Kasumi-1 (cell line): ENCODE data around the gene NT5C2.

Experiments used
- DNase-seq, 2 experiments: peaks; one replicate each; lab custom pipeline; 2025; lab: John Stamatoyannopoulos, UW

NT5C2 gene

DNA sequence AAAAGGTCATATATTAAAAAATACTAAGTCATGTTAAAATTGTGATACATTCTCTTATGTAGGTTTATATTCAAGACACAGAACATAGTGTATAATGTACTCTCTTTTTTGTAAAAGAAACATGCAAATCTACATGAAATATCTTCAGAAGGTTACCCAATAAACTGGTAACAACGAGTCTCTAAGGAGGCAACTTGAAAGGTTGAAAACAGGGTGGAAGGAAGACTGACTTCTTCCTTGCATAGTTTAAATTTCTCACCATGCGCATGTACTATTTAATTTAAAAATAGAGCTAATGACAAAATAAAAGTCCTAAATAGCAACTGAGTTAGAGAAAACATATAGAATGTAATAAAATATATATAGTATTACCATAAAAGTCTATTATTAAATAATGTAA is 132.5 kb downstream of the NT5C2 start:
- DNase-seq: no peak

DNA sequence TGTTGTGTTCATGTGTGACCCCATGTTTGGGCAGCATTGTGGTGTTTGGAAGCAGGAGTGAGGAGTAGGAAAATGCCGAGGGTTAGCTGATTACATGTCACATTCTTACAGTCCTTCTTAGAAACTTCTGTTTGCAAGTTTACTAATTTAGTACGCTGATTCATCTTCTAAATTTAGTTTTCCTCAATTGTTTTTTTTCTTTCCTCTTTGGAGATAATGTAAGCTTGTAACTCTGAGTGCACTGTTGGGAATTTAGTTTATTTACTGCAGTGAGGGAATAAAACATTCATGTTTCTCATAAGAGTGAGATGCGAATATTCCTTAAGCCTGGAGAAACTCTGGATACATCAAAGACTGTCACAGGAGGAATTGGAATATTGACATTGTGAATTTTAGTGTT is 135.0 kb downstream of the NT5C2 start:
- no peak for DNase-seq

DNA sequence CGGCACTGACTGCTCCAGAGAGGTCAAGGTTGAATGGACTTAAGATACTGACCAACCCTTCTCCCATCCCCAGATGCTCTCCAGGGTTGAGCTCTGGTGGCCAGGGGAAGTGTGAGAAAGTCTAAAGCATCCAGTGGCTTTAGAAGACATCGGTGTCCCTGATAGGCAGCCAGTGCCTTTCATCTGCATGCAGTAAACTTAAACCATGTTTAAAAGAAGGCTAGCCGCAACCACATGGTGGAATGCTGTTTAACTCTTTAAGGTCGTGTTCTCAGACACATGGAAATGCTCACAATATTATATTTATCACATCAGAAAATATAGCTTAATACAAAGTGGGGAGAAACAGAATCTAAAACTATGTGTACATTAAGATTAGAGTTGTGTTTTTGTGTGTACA is 138.0 kb downstream of the NT5C2 start:
- DNase-seq: no peak

DNA sequence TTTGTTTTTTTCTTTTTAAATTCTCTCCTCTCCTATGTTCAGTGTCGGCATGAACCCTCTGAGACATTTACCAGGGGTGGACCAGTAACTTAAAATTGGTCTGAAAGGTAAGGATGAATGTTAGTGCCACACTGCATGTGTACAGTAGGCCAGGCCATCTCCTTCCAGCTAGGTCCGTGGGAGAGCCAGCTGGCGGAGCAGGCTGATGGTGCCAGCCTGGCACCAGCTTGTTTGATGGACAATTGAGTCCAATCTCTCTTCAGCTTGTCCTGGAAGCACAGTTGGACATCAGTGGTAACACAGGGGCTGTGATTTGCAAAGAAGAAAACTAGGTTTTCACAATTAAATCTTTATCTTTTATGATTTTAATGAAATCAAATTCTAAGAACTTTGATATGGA is 138.5 kb downstream of the NT5C2 start:
- no peak for DNase-seq

DNA sequence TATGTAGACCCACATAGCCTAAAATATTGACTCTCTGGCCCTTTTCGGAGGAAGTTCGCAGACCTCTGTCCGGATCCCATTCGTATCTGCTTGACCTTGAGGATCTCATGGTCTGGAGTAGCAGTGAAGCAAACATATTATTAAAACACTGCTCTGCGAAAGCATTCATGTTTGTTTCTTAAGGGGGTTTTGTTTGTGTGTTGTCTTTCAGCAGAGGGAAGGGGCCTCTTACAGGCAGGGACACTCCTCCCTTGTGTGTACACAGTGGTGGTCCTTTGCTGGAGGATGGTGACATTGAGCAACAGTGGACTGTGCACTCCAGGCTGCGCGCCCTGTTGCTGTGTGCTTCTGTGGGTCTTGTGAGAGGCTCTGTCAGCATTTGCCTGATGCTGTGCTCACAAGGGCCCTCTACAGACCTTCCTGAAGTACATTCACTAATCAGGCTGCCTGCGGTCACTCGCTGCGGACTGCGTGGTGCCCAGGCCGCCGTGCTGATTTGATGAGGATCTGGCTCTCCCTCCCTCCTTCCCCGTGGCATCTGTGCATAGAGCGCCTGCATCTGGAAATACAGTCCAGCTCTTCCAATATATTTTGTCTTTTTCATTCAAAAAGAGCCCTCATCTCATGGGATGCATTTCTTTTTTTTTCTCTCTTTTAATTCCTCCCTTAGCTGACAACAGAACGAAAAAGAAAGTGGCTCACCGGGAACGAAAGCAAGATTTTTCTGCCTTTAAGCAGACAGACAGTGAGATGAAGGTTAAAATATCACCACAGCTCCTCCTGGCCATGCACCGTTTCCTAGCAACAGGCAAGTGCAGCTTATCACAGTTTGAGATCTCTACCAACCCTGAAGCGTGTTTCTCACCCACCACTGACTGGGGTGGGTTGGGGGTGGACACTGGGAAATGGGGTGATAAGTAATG is 139.2 kb downstream of the NT5C2 start:
- peak; percentile 20 to 54 for DNase-seq

DNA sequence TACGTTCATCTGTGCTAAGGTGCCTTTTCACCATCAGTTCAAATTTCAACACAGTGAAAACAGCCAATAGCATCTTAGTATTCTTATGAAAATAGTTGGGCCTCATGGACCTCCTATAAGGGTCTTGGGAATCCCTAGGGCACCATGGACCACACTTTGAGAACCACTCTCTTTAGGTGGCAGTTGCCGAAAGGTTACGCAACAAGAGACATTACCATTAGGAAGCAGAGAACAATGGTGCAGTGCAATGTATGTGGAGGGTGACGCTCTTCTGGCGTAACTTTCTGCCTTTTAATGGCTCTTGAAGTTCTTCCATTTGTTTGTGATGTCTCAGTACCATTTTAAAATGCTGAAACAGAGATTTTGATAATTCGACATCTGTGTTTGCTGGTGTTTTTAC is 143.8 kb downstream of the NT5C2 start:
- DNase-seq: no peak

DNA sequence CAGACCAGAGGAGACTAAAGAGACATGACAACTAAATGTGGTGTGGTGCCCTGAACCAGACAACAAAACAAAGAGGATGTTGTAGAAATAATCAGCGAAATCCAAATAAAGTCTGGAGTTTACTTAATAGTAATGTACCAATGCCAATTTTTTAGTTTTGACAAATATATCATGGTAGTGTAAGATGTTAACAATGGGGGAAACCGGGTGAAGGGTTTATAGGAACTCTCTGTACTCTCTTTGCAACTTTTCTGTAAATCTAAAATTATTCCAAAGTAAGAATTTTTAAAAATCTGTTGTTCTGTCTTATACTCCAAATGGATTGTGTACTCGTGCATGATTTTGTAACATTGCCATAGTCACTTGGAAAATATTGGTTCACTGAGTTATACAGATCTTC is 145.7 kb downstream of the NT5C2 start:
- DNase-seq: no peak

DNA sequence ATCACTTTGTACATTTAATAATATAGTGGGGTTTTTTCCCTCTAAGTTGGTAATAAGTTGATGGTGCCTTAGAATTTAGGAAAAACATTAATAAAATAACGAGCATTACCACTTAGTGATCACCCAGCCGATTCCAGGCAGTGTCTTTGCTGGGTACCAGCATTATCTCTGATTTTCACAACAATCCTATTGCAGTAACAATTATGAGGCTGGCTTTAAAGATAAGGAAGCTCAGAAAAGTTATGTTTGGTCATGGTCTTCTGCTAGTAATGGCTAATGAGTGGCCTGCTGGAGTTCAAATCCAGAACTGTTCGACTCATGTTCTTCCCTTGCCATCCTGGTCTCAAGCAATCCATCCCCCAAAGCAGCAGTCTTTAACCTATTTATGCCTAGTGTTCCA is 147.1 kb downstream of the NT5C2 start:
- no peak for DNase-seq

DNA sequence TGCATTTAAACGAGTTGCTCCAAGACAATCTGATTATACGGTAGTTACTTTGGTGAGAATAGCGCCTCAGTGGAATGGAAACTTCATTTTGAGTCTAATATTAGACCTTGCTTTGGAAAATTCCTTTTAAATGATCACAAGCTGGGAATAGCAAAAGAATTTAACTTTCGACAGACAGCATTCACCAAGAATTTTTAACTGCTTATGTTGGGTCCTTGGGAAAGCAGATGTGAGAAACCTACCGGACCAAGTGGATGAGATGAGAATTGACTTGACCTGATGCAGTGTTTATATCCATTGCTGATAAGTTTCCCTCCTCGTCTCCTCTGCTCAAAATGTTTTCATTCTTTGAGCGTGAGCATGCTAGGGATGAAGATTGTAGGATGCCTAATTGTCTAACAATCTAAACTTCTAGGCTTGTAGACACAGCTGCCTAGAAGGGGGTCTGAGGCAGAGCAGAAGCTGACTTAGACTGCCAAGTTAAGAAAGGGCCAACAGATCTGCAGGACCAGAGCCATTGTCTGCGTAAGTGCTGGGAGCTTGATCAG is 148.1 kb downstream of the NT5C2 start:
- DNase-seq: no peak

DNA sequence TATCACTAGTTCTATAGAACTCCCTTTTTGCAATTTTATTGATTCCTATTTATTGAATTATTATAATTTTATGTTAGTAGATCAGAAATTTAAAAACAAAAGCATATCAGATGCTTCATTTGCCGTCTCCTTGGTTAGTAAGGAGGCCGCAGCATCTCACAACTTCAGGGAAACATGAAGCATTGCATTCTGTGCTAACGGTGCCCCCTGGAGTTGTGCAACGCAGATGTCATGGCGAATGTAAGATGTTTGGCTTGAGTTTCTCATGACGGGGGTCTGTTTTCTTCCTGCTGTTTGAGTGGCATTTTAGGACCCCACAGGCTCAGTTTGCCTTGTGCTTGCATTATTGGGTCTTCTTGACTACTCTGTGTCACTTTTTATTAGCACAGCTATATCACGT is 150.2 kb downstream of the NT5C2 start:
- DNase-seq: no peak

DNA sequence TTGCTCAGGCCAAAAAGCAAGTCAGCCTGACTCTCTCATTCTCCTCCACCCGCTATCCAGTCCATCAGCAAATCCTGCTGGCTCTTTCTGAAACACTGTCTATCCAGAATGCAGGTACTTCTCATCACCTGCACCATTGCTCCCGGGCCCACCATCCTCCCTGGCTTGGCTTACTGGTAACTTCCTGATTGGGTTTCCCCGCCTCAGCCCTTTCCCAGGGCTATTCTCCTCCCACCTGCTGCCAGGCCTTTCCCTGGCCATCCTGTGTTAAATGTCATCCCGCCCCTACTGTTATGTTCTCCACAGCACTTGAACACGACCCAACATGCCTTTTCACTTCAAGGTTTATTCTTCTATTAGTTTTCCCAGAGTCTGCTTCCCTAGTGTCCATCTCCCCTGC is 150.9 kb downstream of the NT5C2 start:
- DNase-seq: no peak

DNA sequence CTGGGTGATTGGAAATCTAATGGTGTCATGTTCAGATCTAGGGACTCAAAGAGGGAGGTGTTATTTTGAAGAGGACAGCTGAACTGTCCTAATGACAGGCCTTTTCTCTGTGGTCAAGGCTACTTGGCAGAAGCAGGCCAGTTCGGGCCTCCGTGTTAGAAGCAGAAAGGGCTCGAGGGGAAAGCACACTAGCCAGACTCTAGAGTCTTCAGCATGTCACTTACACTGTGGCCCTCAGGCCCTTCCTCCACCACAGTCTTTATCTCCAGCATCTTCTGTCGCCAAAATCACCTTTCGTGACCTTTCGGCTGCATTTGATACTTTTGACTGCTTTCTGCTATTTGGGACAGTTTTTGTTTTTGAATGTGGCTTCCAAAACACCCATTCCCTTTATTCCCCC is 151.7 kb downstream of the NT5C2 start:
- no peak for DNase-seq

DNA sequence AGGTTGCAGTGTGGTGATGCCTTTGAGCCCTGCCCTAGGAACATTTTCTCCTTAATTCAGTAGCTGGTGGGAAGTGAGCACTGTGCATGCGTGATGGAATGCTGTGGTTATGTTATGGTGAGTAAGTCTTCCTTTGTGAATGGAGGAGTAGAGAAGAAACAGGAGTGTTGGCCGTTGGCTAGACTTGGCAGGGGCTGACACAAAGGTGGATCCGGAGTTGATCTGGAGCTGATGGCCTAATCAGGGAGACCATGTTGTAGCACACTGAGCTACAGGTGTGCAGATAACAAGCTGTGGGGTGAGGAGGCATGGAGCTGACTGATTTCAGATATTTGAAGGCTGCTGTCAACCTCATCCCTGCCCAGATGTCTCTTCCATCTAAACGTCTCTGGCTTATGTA is 152.7 kb downstream of the NT5C2 start:
- no peak for DNase-seq

DNA sequence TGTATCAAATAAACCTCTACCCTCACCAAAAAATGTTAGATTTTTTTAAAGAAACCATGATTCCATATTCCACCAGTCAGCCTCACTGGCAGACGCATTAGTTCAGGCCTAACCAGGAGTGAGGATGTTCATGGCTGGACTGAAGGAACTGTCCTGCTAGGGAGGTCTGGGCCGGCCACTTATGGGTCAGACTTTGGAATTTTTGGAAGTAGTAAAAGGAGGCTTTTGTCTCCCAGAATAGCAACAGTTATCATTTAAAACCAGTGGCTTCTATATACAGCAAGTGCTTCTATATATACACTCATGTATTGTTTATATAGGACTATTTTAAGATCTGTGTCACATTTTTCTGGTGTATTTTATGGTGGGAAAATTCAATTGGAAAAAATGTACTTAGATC is 154.5 kb downstream of the NT5C2 start:
- no peak for DNase-seq
